SK-N-SH (cell line): ENCODE data around the gene SGCA. TPM values are rescaled to one million over a fixed set of nuclear protein-coding genes. Genes with fewer than 3 reads are reported as not detected.

Experiments
- CTCF ChIA-PET: fragments of 300-600, 350-600 bp; formaldehyde crosslinking; extraction: SDS; loops from one replicate; lab custom pipeline; 2021; lab: Yijun Ruan, JAX
- POLR2A ChIA-PET: fragments of 350-600 bp; sonication (Branson Sonifier 250); formaldehyde crosslinking; extraction: SDS; loops from one replicate; lab custom pipeline; 2020; ENCODE audit warnings: antibody characterized with exemption, inconsistent platforms; lab: Yijun Ruan, JAX
- DNase-seq: peaks from one replicate; pipeline ENCODE4 v3.0.0; 2012
- H2AFZ ChIP-seq: fragments of 200-600 bp; sonication (generic); 2 replicates; pipeline ENCODE4 v1.8.1; 2016; ENCODE audit warnings: antibody characterized with exemption, mild to moderate bottlenecking, low read depth
- H3F3A ChIP-seq: fragments of 200-600 bp; sonication (generic); replicated peaks from 2 replicates; pipeline ENCODE3; 2016; ENCODE audit warnings: antibody characterized with exemption, mild to moderate bottlenecking; ENCODE audit not compliant: insufficient read depth
- H3K27ac ChIP-seq, 2 experiments: fragments of 200-500 bp in 1 of 2; fragments of 200-600 bp in 1 of 2; sonication (Bioruptor generic) in 1 of 2; sonication (generic), shearing (Covaris generic) in 1 of 2; 2 replicates each; pipeline versions ENCODE4 v1.5.1 to v1.6.1; 2014 to 2016; ENCODE audit warnings: low read depth in 2 of 2, inconsistent platforms in 1 of 2, low read length in 1 of 2, mild to moderate bottlenecking in 1 of 2, mixed read lengths in 1 of 2
- H3K27me3 ChIP-seq: fragments of 200-600 bp; sonication (generic), shearing (Covaris generic); 2 replicates; pipeline ENCODE4 v1.6.1; 2016; ENCODE audit warnings: mixed run types; ENCODE audit not compliant: insufficient read depth
- H3K36me3 ChIP-seq, 2 experiments: fragments of 200-500 bp in 1 of 2; fragments of 200-600 bp in 1 of 2; sonication (Bioruptor generic) in 1 of 2; sonication (generic) in 1 of 2; replicated peaks in 1 of 2; 2 replicates each; pipeline versions ENCODE3 to v1.5.1; 2014 to 2016; ENCODE audit warnings: low read length in 1 of 2, mild to moderate bottlenecking in 1 of 2; ENCODE audit not compliant: insufficient read depth in 2 of 2, control insufficient read depth in 1 of 2
- H3K4me1 ChIP-seq, 2 experiments: fragments of 200-500 bp in 1 of 2; fragments of 200-600 bp in 1 of 2; sonication (Bioruptor generic) in 1 of 2; sonication (generic), shearing (Covaris generic) in 1 of 2; 2 replicates each; pipeline versions ENCODE4 v1.5.1 to v1.6.1; 2014 to 2016; ENCODE audit warnings: low read depth in 1 of 2, low read length in 1 of 2, mixed run types in 1 of 2; ENCODE audit not compliant: insufficient read depth in 2 of 2, control insufficient read depth in 1 of 2
- H3K4me2 ChIP-seq: fragments of 200-600 bp; sonication (generic), shearing (Covaris generic); 2 replicates; pipeline ENCODE4 v1.6.1; 2017; ENCODE audit warnings: mixed run types
- H3K4me3 ChIP-seq, 2 experiments: fragments of 200-500 bp in 1 of 2; fragments of 200-600 bp in 1 of 2; sonication (Bioruptor generic) in 1 of 2; sonication (generic), shearing (Covaris generic) in 1 of 2; 2 replicates each; pipeline versions ENCODE4 v1.5.1 to v1.8.1; 2014 to 2016; ENCODE audit warnings: low read depth in 2 of 2, inconsistent platforms in 1 of 2, low read length in 1 of 2, mild to moderate bottlenecking in 1 of 2, mixed read lengths in 1 of 2, moderate library complexity in 1 of 2
- H3K79me2 ChIP-seq: fragments of 200-600 bp; sonication (generic); 2 replicates; pipeline ENCODE4 v1.8.1; 2017; ENCODE audit warnings: mild to moderate bottlenecking; ENCODE audit not compliant: insufficient read depth
- H3K9ac ChIP-seq: fragments of 200-600 bp; sonication (generic); 2 replicates; pipeline ENCODE4 v1.6.1; 2017; ENCODE audit warnings: mixed run types
- H3K9me2 ChIP-seq: fragments of 200-600 bp; sonication (generic); 2 replicates; pipeline ENCODE4 v1.6.1; 2017; ENCODE audit warnings: mixed run types
- H3K9me3 ChIP-seq: fragments of 200-600 bp; sonication (generic); 2 replicates; pipeline ENCODE4 v1.6.1; 2017; ENCODE audit warnings: mixed run types, mild to moderate bottlenecking, moderate library complexity
- H4K20me1 ChIP-seq: fragments of 200-600 bp; sonication (generic); 2 replicates; pipeline ENCODE4 v1.6.1; 2017; ENCODE audit warnings: mild to moderate bottlenecking, mixed run types; ENCODE audit not compliant: insufficient read depth
- EZH2phosphoT487 ChIP-seq: fragments of 200-600 bp; sonication (generic); IDR thresholded peaks from 2 replicates; pipeline ENCODE4 v1.6.1; 2017; ENCODE audit warnings: low read depth, mixed run types, mild to moderate bottlenecking, antibody characterized with exemption, moderate library complexity, borderline replicate concordance
- FOSL2 ChIP-seq: IDR thresholded peaks from 2 replicates; pipeline ENCODE4 v1.4.0; 2012; ENCODE audit warnings: low read depth, mild to moderate bottlenecking, moderate library complexity, borderline replicate concordance
- FOXJ3 ChIP-seq: sonication (generic); formaldehyde crosslinking; IDR thresholded peaks from 2 replicates; pipeline ENCODE4 v1.5.1; 2020; ENCODE audit warnings: mild to moderate bottlenecking, missing genetic modification reagents
- FOXM1 ChIP-seq: IDR thresholded peaks from 2 replicates; pipeline ENCODE4 v1.4.0; 2012; ENCODE audit warnings: low read depth, mild to moderate bottlenecking
- JUND ChIP-seq: IDR thresholded peaks from 2 replicates; pipeline ENCODE4 v1.4.0; 2012
- NFIC ChIP-seq: IDR thresholded peaks from 2 replicates; pipeline ENCODE4 v1.4.0; 2012; ENCODE audit warnings: borderline replicate concordance
- NRF1 ChIP-seq: IDR thresholded peaks from 2 replicates; pipeline ENCODE4 v1.6.1; 2012; ENCODE audit warnings: low read depth, mild to moderate bottlenecking, low read length
- RXRA ChIP-seq: IDR thresholded peaks from 2 replicates; pipeline ENCODE4 v1.4.0; 2012; ENCODE audit warnings: low read depth, mild to moderate bottlenecking, borderline replicate concordance
- SIN3A ChIP-seq: IDR thresholded peaks from 2 replicates; pipeline ENCODE4 v1.6.1; 2012; ENCODE audit warnings: low read depth, mild to moderate bottlenecking, low read length, moderate library complexity, borderline replicate concordance
- TAF1 ChIP-seq: IDR thresholded peaks from 2 replicates; pipeline ENCODE4 v1.6.1; 2012; ENCODE audit warnings: low read depth, mild to moderate bottlenecking, low read length, moderate library complexity, borderline replicate concordance
- TCF12 ChIP-seq: IDR thresholded peaks from 2 replicates; pipeline ENCODE4 v1.4.0; 2012
- WGBS: methylation state at CpG from one replicate; pipeline ENCODE4 v1.1.6; 2017; ENCODE audit warnings: low lambda C conversion rate; 5-methylcytosine and 5-hydroxymethylcytosine counted together
- polyA plus RNA-seq, 3 experiments: library from polyadenylated mRNA; depleted of rRNA; stranded (reverse); fragments of >200 nt; gene quantifications; 2 replicates each; pipeline ENCODE4 v1.2.3, GENCODE V29; 2012
- TF ChIP-seq, protein P1 (sequence below): IDR thresholded peaks from 2 replicates; pipeline ENCODE4 v1.4.0; 2012; ENCODE audit warnings: low read depth, borderline replicate concordance
- TF ChIP-seq, protein P2 (sequence below): IDR thresholded peaks from 2 replicates; pipeline ENCODE4; 2012
- TF ChIP-seq, protein P3 (sequence below): IDR thresholded peaks from 2 replicates; pipeline ENCODE4 v1.4.0; 2012; ENCODE audit warnings: low read depth, borderline replicate concordance

The SGCA gene
- polyA plus RNA-seq, 1 of the 3 experiments (the other 2 are of a cell fraction) = not detected

DNA sequence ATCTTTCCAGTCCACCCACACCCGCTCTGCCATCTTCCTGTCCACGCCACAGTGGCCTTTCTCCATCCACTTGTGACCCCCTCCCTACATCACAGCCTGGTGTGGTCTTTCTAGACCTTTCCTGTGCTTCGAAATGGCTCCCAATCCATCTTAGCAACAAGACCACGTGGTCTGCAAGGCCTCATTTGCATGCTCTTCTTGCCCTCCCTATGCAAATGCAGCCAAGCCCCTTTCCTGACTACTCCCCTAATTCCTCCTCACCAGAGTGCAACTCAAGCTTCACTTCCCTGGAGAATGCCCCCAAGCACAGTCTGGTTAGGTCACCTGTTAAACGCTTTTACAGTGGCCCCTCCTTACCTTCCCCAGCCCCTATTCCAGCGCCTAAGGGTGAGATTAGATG is 21.4 kb upstream of the SGCA start:
- H3K9ac ChIP-seq = no peak overlapping the region
- no peak for TF ChIP-seq RXRA
- TF ChIP-seq, protein P1, sequence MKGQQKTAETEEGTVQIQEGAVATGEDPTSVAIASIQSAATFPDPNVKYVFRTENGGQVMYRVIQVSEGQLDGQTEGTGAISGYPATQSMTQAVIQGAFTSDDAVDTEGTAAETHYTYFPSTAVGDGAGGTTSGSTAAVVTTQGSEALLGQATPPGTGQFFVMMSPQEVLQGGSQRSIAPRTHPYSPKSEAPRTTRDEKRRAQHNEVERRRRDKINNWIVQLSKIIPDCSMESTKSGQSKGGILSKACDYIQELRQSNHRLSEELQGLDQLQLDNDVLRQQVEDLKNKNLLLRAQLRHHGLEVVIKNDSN = no peak
- no peak for TF ChIP-seq NRF1
- no peak for TF ChIP-seq TAF1
- no peak for TF ChIP-seq SIN3A
- TF ChIP-seq FOSL2 = no peak
- no peak for TF ChIP-seq FOXM1
- TF ChIP-seq, protein P2, sequence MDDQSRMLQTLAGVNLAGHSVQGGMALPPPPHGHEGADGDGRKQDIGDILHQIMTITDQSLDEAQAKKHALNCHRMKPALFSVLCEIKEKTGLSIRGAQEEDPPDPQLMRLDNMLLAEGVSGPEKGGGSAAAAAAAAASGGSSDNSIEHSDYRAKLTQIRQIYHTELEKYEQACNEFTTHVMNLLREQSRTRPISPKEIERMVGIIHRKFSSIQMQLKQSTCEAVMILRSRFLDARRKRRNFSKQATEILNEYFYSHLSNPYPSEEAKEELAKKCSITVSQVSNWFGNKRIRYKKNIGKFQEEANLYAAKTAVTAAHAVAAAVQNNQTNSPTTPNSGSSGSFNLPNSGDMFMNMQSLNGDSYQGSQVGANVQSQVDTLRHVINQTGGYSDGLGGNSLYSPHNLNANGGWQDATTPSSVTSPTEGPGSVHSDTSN = no peak
- no peak for TF ChIP-seq JUND
- no peak for TF ChIP-seq EZH2phosphoT487
- no peak for TF ChIP-seq TCF12
- no peak for TF ChIP-seq FOXJ3 (CRISPR knock-in tag)
- TF ChIP-seq, protein P3, sequence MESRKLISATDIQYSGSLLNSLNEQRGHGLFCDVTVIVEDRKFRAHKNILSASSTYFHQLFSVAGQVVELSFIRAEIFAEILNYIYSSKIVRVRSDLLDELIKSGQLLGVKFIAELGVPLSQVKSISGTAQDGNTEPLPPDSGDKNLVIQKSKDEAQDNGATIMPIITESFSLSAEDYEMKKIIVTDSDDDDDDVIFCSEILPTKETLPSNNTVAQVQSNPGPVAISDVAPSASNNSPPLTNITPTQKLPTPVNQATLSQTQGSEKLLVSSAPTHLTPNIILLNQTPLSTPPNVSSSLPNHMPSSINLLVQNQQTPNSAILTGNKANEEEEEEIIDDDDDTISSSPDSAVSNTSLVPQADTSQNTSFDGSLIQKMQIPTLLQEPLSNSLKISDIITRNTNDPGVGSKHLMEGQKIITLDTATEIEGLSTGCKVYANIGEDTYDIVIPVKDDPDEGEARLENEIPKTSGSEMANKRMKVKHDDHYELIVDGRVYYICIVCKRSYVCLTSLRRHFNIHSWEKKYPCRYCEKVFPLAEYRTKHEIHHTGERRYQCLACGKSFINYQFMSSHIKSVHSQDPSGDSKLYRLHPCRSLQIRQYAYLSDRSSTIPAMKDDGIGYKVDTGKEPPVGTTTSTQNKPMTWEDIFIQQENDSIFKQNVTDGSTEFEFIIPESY = no peak
- no peak for TF ChIP-seq NFIC
- TF ChIP-seq, all 33 proteins: peak for 0
- Histone ChIP-seq H3K79me2 (peaks cover 72% of the 10 kb centered on the region), H2AFZ (no peak overlapping the region), H3K27ac (no peak overlapping the region), H4K20me1 (peaks cover 82% of the 10 kb centered on the region), H3K4me3 (no peak overlapping the region), H3F3A (peaks cover 31% of the 10 kb centered on the region), H3K4me2 (no peak overlapping the region), H3K27me3 (no peaks in the 10 kb centered on the region), H3K9me2 (no peaks in the 10 kb centered on the region), H3K36me3 (peaks cover 37 to 61% of the 10 kb centered on the region in 2 experiments), H3K9me3 (no peaks in the 10 kb centered on the region), H3K4me1 (peaks cover 21 to 38% of the 10 kb centered on the region in 2 experiments; a peak in 3 of 4 replicates)
- DNase-seq = no peak
- WGBS = 96% methylated on average over 6 of the region's 6 CpGs
- POLR2A ChIA-PET = no interaction called here
- CTCF ChIA-PET = interaction anchor here (0.9 to 12.8 kb wide), 5 partner anchors 6 to 147 kb away, joined by 4 to 169 read pairs (median 8); no protein-coding TSS in a partner anchor
